OCI-LY3 (cell line): ENCODE results near the gene CMIP.

Experiments
- EZH2phosphoT487 ChIP-seq: fragments of 200-600 bp; shearing (Covaris generic); IDR thresholded peaks from 2 replicates; pipeline ENCODE4 v1.6.1; 2018; ENCODE audit warnings: antibody characterized with exemption, mixed run types, low read depth
- TF ChIP-seq, protein P1 (sequence below): fragments of 200-600, 300-600 bp; sonication (generic); IDR thresholded peaks from 2 replicates; pipeline ENCODE4 v1.5.1; 2014; ENCODE audit warnings: antibody characterized with exemption, low read length, low read depth

DNA sequence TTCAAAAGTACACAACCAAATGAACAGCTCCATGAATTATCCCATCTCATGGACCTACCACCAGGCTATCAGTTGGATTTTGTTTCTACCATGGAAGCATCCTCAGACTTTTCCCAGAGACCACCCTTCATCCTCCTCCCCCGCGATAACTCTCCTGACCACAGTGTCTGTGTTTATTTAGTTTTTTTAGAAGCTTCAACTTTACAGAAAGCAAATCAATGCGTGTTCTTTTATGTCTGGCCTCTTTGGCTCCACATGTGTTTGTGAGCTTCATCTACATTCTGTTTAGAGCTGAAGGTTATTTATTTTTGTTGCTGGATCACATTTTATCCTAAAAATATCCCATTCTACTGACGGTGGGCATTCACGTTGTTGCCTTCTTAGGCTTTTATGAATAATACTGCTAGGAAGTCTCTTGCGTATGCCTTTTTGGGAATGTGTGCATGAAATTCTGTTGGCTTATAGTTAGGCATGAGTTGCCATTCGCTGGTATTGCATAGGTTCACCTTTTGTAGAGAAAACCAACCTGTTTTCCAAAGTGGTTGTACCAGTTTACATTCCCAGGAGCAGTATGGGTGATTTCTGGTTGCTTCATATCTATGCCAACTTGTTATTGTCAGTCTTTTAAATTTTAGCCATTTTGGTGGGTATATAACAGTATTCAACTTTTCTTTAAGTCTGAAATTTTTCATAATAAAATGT is 83.0 kb downstream of the CMIP start:
- TF ChIP-seq, protein P1, sequence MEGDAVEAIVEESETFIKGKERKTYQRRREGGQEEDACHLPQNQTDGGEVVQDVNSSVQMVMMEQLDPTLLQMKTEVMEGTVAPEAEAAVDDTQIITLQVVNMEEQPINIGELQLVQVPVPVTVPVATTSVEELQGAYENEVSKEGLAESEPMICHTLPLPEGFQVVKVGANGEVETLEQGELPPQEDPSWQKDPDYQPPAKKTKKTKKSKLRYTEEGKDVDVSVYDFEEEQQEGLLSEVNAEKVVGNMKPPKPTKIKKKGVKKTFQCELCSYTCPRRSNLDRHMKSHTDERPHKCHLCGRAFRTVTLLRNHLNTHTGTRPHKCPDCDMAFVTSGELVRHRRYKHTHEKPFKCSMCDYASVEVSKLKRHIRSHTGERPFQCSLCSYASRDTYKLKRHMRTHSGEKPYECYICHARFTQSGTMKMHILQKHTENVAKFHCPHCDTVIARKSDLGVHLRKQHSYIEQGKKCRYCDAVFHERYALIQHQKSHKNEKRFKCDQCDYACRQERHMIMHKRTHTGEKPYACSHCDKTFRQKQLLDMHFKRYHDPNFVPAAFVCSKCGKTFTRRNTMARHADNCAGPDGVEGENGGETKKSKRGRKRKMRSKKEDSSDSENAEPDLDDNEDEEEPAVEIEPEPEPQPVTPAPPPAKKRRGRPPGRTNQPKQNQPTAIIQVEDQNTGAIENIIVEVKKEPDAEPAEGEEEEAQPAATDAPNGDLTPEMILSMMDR: no peak
- TF ChIP-seq EZH2phosphoT487: no peak
